HG03095 (cell line): Measurements from ENCODE around the gene AKR1B1.

ENCODE experiments used
- ATAC-seq: cut with Tn5 transposase; IDR thresholded peaks from one replicate; pipeline ENCODE4 v1.9.1; 2021; ENCODE audit warnings: moderate library complexity; ENCODE audit not compliant: unreplicated experiment

Gene AKR1B1

DNA sequence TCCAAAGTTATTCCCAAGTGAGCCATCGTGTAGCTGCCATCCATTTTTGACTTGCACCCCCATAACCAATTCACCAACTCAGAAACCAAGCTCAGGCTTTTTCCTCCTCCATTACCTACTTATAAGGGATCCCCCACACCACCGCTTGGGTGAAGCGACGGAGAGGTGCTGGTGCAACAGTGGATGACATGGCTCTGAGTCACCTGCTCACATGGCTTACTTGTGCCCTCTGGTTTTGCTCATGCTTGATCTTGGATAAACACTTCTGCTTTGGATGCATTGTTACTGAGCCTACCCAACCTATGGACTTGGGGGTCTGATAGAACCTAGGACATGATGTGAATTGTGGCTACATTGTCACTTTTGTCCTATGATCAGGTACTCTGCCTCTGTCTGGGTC is 12.0 kb upstream of the AKR1B1 start:
- no peak for ATAC-seq

DNA sequence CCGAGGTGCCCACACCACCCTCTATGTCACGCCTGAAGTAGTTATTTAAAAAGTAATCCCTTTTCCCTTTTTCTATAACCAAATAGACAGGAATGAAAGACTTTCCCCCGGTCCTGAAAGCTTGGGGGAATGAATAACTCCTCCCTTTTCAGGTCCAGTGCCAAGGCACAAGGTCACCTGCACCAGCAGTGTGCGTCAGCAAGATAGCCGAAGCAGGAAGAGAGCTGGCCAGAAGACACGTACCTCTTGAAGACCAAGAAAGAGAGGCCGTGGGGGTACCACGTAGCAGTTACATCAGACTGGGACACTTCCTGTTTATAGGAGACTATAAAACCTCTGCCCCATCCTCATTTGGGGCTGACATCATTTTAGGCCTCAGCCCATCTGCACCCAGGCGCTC is 10.7 kb upstream of the AKR1B1 start:
- ATAC-seq, result no peak

DNA sequence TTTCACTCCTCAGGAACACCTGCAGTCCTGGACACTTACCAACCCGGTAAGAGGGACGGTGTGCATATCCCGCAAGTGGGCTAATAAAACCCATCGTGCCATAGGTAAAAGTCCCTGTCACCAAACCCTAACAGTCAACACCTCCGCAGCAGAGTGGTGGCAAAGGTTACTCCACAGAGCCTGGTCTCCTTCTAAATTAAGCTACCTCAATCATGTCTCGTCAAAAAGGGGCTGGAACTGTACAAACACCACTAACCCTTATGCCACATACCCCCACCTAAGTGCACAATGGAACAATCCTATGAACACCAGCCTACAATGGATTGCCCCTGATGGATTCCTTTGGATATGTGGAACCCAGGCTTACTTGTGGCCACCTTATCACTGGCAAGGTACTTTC is 9.6 kb upstream of the AKR1B1 start:
- no peak for ATAC-seq

DNA sequence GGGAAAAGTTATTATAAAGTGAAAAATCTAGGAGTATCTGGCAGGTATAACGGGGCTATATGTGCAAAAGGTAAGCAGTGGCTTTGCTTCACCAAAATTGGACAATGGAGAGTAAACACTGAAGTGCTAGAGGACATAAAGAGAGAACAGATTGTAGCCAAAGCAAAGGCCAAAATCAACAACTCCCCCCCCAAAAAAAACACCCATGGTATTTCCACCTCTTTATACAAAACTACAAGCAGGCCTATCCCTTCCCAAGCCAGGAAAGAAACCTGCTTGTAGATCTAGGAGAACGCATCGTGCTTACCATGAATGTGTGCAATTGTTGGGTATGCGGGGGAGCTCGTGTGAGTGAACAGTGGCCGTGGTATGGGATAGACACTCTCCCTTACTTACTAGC is 9.2 kb upstream of the AKR1B1 start:
- no peak for ATAC-seq

DNA sequence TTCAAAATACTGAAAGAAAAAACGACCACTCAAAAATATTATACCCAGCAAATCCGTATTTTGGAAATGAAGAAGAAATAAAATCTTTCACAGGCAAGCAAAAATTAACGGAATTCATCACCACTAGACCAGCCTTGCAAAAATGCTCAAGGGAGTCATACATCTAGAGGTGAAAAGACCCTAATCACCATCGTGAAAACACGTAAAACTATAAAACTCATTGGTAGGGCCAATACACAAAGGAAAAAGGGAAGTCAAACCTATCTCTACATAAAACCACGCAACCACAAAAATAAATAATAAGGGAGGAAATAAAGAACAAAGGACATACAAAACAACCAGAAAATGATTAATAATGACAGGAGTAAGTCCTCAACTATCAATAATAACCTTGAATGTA is 6.6 kb upstream of the AKR1B1 start:
- no peak for ATAC-seq

DNA sequence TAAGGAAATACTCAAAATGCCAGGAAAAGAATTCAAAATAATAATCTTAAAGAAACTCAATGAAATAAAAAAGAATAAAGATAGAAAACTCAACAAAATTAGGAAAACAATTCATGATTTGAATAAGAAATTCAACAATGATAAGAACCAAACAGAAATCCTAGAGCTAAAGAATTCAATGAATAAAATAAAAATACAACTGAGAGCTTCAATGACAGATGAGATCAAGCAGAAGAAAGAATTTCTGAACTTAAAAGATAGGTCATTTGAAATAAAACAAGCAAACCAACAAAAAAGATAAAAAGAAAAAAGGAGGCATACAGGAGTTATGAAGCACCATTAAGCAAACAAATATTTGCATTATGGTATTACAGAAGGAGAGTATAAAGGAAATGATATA is 5.6 kb upstream of the AKR1B1 start:
- no peak for ATAC-seq

DNA sequence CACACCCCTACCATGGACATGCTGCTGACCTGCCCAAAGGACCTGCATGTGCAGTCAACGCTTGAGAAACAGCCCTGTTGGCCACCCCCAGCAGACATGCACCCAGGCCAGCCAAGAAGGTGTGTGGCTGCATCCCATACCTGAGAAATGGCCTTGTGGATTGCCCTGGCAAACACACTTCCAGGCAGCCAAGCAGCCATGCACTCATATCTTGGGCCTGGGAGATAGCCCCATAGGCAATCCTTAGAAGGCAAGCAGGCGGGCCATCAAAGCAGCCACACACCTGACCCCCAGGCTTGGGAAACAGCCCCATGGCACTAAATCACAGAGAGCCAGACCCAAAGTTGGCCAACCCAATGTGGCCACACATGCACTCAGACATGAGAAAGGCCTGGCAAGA is 4.9 kb upstream of the AKR1B1 start:
- no peak for ATAC-seq

DNA sequence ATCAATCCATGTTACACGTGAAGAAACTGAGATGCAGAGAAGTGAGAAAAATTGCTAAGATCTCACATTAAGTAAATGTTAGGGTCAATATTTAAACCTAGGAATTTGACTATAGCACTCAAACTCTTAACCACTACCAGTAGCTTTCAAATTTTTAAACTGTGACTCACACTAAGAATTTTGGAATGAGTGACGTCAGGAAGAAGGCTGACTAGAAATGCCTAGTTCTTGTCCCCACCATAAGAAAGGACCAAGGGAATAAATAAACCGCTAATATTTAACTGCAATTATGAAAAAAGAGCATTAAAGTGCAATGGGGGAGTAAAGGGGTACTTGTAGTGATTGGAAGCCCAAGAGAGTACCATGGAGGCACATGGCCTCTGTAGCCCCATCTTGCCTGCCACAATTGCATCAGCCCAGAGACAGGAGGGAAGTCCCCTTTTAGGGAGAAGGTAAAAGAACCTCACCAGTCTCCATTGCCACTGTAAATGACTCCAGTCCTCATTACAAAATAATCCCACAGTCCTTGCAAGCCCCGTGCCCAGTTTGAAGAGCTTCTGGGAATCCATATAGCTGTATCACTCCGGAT is 3.5 kb upstream of the AKR1B1 start:
- no peak for ATAC-seq

DNA sequence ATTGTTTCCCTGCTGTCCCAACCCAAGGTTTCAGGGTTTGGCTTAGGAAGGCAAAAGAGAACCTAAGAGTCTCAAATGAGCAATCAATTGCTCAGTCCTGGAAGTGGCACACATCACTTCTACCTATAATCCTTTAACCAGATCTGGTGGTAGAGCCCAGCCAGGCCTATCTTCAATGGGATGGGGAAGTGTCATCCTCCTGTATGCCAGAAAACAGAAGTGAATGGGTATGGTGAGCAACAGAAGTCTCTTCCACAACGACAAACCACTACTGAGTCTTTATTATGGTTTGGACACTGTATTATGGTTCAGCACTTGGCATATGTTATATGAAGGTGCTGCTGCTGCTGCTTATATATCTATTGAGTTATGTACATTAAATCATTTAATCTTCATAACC is 3.0 kb upstream of the AKR1B1 start:
- ATAC-seq, result no peak

DNA sequence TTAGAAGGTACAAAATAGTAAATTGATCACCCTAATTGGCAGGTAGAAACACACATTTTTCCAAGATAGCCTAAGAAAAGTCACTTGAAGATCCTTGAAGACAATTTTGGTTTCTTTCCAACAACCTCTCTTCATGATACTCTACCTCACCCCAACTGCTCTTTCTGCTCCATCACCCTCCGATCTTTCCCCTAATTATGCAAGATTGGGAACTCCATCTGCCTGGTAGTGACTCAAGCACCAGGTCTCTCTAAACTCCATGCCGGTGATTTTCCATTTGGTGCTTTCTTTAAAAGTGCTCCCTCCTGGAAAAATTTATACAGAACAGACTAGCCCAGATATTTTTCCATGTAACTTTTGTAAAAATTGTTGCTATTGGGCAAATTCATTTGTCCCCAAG is 1.1 kb upstream of the AKR1B1 start:
- no peak for ATAC-seq

DNA sequence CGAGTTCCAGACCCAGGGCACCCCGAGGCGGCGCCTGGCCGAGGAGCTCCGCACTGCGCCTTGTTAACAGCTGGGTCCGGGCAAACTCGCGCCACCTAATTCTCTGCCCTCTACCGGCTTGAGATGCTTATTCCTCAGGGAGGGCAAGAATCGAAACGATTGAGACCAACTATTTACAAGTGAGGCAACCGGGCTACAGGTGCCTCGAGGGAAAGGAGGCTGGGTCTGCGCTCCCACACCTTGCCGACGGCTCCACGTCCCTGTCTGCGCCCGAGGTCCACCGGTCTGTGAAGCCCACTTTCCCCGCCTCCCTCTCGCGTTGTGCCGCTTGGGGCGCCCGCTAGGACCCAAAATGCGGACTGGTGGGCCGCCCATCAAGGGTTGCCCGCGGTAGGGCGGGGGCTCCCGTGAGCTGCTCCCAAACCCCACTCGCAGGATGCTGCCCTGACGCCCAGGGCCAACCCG is 527 bp downstream of the AKR1B1 start:
- ATAC-seq, result peak; percentile 41

DNA sequence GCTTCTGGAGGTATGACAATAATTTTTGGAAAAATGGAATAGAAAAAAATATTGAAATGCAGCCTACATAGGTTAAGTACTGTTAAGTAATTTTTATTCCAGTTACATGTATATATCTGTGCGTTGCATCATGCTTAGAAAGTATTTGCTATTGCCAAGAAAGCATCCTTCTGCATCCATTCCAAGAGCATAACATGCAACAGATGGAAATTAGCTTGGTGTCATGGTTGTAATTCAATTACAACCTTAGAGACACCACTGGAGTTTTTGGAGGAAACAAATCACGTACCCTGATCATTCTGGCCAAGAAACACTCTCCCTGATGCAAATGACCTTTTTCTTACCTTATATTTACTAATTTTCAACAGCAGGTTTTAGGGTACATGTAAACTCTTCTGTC is 1.7 kb downstream of the AKR1B1 start:
- ATAC-seq, result no peak

DNA sequence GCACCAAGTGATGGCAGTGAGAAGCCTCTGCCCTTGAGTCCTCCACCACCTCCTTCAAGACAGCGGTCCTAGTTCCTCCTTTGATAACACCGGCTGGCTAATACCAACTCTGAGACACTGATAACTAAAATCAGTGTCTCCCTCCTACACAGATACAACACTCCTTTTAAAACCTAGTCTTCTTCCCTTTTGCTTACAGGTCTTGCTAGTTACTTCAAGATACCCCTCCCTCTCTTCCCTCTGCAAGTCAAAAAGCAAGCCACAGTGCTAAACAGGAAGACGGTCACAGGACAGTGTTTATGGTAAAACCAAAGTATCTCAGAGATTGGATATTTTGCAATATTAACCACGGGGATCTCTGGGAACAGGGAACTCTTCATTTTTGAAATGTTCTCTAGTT is 4.6 kb downstream of the AKR1B1 start:
- no peak for ATAC-seq

DNA sequence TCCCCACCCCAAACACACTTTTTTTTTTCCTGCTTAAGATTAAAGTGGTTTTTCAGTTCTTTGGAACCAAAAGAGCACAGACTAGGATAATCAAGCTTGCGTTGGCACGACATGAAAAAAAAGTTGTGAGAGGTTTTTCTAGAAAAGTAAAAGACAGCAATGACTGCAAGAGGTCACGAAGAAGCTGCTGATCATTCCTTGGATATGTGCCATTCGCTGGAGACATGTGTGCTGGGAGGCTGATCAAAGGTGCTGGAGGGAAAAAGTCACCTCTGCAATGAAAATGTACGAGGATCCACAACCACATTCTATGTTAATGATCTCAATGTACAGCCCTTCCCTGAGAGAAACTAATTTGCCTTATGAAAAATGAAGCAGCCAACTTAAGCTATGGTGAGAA is 5.4 kb downstream of the AKR1B1 start:
- no peak for ATAC-seq

DNA sequence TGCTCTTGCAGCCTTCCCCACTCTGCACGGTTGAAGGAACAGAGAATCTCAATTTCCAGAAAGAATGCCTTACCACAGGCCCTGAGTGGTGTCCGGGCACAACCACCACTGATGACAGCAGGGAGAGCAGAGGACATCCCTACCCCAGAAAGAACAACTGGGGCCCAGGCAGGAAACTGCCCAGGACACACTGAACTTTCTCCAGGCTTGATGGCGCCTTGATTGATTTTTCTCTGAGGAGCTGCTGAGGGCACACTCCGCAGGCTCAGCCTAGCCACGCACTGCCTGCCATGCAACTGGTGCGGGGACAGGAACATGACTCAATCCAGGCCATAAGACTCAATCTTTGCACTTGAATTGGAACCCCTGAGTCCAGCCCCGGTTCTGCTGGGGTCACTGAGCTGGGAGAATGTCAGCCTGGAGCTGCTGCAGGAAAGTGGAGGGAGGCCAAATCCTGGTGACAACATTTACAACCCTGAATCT is 5.9 kb downstream of the AKR1B1 start:
- ATAC-seq, result no peak

DNA sequence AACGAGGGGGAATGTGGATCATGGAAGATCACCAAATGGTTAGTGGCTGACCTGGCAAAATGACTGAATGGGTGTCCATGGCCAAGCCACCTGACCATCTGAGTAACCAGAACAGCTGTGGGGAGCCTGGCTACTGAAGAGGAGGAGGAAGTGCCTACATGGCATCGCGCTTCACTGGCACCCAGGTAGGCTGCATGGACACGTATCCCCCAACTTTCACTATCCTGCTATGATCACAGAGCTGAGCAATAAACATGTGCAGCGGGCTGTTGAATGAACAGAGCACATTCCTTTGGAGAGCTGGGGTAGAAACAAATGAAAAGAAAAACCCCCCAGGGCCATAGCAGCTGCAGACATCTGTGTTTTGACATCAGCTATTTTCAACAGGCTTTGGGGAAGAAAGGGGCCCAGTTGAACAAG is 6.5 kb downstream of the AKR1B1 start:
- ATAC-seq, result no peak

DNA sequence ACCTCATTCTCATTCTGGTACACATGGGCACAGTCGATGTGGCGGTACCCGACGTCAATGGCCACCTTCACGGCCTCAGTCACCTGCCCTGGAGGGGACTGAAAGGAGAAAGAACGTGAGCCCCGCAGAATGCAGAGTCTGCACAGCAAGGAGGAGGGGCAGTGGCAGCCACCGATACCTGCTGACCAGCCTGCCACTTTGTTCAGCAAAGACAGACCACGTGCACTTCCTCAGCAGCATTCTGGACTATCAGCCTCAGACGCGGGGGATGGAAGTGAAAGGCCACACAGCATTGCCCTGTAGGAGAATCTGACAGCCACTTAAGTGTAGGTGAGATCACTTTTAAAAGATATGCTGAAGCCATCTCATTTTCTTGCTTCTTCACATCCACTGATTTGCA is 7.2 kb downstream of the AKR1B1 start:
- ATAC-seq, result no peak

DNA sequence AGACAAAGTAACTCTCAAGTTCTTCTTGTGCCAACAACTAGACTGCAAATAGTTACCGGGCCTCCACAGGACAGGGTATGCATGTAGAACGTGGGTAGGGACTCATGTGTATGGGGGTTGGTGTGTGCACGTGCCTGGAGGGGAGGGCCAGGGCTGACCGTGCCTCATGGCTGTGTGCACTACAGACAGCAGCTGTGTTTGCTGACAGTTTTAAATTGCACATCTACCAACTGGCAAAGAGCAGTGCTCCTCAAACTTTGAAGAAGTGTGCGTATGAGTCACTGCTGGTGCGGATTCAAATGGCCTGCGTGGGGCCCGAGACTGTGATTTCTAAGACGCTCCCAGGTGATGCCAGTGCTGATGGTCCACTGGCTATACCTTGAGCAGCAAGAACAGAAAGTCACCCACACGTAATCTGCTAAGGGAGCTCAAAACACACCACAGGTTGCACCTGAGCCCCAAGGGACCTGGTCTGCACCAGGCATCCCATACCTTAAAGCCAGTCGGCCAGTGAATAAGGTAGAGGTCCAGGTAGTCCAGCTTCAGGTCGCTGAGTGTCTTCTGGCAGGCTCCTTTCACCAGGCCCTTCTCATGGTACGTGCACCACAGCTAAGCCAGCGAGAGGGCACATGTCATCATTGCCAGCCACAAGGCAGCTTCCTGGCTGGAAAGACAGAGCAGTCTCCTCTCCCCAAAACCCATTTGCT is 8.5 kb downstream of the AKR1B1 start:
- ATAC-seq, result no peak

DNA sequence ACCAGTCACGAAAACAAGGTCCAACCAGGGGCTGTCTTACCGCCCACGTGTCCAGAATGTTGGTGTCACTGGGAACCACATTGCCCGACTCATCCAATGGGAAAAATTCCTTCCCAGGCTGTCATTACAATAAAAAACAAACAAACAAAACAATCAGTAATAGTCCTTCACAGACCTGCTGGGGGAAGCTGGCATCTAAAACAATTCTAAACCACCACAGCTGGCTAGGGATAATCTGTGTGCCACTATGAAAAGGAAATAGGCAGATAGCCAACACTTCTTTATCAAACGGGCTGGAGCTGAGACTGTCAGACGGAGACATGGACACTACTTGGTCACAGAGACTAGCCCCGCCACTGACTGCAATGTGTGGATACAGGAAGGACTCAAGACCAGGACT is 9.2 kb downstream of the AKR1B1 start:
- ATAC-seq, result no peak

DNA sequence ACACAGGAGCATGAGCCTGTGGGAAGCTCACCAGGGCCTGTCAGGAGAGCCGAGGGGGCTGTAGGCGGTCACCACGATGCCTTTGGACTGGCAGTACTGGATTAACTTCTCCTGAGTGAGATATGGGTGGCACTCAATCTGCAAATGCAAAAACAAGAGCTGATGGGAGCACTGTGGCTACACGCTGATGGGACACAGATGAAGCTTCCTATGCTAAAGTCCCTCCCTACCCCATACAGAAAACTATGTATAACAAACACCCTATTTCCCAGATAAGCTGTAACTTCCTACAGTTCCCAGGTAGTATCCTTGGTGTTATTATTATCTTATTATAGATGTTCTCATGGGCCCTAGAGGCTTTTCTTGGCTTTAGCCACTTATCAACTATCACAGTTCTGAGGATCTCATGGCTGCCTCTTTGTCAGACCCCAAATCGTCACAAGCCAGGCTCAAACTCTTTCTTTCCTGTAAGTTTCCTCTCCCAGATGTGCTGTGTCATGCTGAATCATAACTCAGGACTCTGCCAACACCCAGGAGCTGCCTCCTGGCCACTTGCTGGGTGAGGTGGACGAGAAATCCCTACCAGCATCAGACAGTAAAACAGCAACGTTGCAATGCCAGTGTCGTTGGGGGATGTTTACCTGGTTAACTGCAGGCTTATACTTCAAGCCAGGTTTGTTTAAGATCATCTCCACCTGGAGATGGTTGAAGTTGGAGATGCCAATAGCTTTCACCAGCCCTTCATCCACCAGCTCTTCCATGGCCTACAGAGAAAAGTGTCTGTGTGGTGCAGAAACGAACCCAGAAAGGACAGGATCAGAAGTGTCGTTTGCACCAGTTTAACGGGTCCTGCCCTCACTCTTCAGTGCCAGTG is 10.3 kb downstream of the AKR1B1 start:
- no peak for ATAC-seq

DNA sequence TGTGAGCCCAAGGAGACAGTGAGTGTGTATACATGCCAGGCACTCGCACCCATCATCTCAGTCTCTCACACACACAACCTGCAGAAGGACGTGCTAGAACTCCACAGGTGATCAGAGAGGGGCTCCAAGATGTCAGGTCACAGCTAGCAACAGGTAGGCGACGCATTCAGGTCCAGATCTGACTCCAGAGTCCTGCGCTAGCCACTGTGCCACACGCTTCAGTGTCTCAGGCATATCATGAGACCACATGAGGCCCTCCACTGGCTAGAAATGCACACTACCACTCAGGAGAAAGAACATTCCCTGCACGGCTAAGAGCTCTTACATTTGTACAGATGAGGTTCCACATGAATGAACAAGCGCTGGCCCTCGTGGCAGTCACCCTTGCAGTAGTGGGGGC is 11.5 kb downstream of the AKR1B1 start:
- no peak for ATAC-seq

DNA sequence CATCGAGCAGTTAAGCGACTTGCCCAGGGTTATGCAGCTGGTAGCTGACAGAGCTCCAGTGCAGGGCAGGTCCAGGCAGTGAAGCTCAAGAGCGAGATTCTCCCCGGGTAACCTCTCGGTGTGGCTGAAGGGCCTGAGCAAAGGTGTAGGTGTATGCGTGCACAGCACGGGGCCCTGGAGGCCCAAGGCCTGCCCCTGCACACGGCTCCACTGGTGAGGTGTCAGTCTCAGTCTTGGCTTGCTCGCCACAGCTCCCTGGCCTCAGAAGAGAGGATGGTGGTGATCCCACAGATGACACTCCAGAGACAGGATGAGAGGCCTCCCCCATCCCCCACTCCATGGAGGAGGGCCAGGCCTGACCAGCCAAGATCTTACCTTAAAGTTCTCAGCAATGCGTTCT is 12.0 kb downstream of the AKR1B1 start:
- no peak for ATAC-seq
